Cerebellar cortex (tissue), 1 donor: ENCODE results near the gene ADAMTSL3.
A peak's percentile ranks its signal among the peaks of the same experiment; 100 is the strongest.
"Not testable (repeated sequence)": the region's sequence is repeated elsewhere in the genome, so short reads cannot be mapped to it uniquely, and the experiment has no call there.

Experiments
- DNase-seq: peaks from one replicate; pipeline ENCODE4 v3.0.0-alpha.2; 2015; ENCODE audit warnings: low spot score

ADAMTSL3 gene

DNA sequence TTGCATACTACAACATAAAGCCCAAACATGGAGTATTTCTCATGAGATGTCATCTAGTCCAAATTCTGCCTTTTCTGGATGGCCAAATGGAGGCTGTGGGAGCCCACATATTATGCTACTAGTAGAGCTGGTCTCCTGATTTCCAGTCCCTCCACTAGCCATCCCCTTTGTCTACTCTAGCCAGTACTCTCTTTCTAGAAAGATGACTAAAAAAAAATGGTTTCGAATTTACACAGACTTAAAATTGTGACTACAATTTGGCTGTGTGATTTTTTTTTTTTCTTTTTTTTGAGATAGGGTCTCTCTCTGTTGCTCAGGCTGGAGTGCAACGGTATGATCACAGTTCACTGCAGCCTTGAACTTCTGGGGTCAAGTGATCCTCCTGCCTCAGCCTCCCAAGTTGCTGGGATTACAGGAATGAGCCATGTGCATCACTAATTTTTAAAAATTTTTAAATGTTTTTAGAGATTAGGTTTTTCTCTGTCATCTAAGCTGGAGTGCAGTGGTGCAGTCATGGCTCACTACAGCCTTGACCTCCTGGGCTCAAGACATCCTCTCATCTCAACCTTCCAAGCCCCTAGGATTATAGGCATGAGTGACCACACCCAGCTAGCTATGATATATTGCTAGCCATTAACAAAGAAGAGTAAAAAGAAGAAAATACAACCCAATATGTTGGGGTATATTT is 273.9 kb downstream of the ADAMTSL3 start:
- DNase-seq: no peak

DNA sequence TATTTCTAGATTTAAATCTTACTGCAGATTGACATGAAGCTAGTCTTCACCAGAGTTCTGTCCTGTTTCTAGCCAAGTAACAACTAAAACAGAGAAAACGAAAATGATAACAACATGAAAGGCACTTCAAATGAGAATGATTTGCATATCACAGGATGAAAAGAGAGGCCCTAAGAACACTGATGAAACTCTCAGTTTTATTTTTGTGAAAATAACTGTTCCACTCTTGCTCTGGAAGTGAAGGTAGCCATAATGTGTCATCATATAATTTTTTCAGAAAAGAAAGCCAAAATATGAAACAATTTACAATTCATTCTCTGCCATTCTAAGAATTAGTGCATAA is 274.4 kb downstream of the ADAMTSL3 start:
- no peak for DNase-seq

DNA sequence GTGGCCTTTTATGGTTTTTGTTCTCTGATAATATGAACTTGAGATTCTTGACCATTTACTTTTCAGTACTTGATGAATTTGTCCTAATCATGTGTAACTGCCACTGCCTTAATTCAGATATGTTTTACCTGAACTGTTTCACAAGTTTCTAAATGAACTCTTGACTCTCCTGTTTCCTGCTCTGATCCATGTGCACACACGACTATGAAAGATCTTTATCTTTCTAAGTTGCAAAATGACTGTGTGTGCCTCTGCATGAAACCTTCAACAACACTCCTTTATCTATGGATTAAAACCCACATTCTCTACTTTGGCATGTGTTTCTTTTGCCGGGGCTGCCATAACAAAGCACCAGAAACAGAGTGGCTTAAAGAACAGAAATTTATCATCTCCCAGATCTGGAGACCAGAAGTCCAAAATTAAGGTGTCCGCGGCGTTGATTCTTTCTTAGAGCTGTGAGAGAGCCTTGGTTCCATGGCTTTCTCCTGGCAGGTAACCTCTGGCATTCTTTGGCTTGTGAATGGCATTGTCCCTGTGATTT is 275.0 kb downstream of the ADAMTSL3 start:
- DNase-seq: no peak

DNA sequence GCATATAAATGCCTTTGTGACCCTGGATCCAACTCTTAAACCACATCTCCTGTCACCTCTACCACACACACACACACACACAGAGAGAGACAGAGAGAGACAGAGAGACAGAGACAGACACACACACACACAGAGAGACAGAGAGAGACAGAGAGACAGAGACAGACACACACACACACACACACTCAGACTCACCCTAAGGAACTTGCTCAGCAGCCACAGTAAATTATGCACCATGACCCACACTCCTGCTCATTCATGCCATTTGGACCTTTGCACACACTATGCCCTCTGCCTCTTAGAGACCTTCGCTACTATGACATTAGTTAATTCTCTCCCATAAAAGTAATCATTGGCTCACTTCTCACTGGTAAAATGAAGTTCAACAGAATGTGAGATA is 275.7 kb downstream of the ADAMTSL3 start:
- DNase-seq: no peak

DNA sequence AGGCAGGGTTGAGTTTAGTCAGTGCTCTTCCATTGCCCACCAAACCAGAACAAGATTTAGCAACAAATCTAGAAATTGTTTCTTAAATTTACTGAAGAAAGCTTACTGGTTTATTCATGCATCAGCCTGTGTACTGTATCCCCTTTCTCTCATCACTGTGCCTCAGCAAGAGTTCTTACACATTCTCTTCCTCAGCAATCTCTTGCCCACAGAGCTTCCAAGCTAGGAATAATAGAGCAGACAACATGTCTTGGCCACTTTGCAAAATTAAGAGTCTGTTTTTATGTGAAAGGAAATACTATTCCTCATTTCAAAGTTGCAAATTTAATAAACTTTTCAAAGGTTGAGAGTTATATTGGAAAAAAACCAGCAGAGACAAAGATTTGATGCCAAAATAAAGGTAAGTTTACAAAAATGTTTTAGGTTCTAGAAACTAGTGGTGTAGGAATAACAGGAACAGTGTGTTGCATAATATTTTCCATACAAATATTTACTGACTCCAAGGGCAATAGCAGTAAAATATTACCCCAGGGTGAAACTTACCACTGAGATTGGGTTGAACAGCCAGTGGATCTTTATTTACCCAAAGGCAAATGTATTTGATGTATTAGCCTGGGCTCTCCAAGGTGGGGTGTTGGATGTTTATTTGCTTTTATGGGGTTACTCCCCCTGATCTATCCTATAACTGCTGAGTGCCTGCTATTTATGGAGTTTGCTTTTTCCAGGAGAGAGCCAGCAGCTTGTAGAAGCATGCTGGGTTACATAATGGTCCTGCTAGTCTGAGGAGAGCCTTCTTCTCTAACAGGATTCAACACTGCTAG is 276.7 kb downstream of the ADAMTSL3 start:
- no peak for DNase-seq

DNA sequence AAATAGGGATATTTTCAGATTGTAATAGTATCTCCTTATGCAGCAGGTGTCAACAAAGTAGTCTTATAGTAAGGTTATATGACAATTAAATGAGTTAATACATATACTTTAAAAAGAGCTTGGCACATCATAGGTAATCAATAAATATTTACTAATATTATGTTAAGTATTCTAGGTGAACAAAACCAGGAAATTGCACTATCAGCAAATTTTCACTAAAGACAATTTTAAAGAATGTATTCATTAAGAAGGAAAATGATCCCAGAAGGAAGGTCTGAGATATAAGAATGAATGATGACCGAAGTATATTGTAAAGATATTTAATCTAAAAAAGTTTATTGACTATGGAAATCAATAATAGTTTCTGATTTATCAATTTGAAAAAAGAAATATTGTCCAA is 281.9 kb downstream of the ADAMTSL3 start:
- DNase-seq: no peak

DNA sequence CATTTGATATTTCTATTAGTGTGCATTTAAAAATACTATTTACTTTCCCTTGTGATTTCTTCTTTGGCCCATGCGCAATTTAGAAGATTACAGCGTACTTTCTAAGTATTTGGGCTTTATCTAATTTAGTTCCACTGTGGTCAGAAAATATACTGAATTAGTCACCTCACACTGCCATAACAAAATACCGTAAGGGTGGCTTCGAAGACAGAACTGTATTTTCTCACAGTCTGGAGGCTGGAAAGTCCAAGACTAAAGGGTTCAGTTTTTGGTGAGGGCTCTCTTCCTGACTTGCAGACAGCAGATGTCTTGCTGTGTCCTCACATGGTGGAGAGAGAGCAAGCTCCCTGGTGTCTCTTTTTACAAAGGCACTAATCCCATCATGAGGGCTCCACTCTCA is 286.2 kb downstream of the ADAMTSL3 start:
- no peak for DNase-seq

DNA sequence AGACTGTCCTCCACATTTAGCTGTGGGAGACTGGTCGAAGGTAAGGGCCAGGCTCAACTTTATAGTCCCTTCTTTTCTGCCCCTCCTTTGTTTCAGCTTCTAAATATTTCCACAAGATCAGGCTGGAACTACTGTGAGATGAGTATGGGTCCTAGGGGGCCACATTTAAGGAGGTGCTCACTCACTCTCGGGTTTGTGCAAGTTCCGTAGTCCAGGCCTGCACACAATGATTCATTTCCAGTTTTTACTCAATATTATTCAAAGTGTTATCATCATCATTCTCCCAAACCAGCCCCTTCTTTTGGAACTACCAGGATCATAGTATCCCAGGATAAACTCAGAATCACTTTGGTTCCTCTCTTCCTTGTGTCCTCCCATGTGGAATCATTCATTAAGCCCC is 289.1 kb downstream of the ADAMTSL3 start:
- no peak for DNase-seq

DNA sequence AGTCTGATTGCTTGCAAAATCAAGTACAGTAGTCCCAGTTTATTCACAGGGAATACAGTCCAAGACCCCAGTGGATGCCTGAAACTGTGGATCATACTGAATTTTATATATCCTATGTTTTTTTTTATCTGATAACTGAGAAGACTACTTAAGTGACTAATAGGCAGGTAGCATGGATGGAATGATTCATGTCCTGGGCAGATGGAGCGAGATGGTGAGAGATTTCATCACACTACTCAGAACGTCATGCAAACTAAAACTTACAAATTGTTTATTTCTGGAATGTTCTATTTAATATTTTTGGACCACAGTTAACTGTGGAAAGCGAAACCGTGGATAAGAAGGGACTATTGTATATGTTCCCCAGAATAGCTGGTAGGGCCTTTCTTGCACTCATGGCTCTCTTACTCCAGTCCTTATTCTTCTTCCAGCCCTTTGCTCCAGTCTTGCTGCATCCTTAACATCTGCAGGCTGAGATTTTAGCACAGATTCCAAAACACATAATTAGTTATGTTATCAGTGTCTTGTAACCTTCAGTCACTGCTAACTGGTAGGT is 290.0 kb downstream of the ADAMTSL3 start:
- DNase-seq: no peak

DNA sequence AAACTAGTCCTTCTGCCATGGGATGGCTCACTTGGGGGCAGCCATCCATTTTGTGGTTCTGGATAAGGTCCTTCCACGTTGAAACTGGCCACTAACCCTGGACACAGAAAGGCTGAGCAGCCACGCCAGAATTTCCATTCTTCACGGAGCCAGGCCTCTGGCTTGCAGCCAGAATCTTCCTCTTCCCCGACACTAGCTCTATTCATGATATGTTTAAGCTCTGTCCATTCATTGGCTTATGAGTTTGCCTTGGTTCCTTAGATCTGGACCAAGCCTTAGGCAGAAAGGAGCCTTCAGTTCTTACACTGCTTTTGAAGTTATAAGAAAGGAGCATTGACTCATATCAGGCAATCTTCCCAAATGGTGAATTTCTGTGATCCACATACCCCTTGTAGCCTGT is 293.2 kb downstream of the ADAMTSL3 start:
- DNase-seq: no peak

DNA sequence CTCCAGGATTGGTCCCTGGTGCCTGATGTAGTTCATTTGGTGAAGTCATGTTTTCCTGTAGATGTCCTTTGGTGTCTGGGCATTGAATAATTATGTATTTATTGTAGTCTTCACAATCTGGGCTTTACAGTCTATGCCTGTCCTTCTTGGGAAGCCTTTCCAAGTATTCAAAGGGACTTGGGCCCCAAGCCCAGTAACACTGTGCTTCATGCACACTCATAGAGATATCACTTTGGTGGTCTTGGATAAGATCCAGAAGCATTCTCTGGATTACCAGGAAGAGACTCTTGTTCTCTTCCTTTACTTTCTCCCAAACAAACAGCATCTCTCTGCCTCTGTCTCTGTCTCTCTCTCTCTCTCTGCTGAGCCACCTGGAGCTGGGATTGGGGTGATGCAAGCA is 300.6 kb downstream of the ADAMTSL3 start:
- no peak for DNase-seq

DNA sequence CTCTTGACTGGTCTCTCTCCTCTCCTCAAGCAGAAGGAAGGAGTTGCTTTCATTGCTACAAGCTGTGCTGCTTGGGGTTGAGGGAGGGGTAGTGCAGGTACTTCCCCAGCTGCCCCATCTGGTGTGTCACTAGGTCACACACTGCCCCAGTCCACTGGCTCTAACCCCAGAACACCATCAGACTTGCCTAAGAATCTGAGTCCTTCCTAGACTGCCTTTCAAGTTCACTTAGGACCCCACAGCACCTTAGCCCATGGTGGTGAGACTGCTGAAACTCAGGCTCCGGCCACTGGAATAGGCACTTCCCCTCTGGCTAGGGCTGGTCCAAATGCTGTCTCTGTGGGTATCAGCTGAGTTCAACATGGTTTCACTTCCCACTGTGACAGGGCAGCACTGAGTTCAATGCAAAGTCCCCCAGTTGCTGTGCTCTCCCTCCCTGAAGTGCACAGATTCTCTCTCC is 301.9 kb downstream of the ADAMTSL3 start:
- no peak for DNase-seq

DNA sequence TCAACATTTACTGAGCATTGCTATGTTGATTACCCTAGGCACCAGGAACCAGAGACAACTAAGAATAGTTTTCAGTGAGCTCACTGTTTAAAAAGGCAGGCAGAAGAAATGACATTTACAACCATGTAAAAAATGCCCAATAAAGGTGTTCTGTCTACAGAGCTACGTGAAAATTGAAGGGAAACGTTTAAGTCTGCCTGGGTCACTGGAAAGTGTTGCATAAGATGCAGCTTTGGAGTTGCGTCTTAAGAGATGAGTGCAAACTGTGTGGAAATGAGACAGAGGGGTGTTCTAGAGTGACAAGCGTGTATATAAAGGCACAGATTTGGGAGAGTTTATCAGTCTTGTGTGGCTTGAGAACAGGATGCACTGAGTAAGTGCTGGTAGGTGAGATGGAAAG is 303.0 kb downstream of the ADAMTSL3 start:
- DNase-seq: no peak

DNA sequence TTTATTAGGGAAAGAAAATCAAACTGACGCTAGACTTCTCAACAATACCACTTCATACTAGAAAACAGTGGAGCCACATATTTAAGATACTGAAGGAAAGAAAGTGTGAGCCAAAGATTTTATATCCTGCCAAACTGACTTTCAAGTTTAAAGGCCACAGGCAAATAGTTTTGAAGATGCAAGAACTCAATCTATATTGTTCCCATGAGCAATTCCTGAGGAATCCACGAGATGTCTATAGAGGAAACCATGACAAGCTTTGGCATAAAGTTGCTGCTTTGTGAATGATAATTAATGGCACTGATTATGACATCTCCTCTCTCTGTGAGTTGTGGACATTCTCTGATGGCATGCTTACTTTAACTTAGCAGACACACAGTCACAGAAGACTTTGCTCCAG is 305.6 kb downstream of the ADAMTSL3 start:
- DNase-seq: no peak

DNA sequence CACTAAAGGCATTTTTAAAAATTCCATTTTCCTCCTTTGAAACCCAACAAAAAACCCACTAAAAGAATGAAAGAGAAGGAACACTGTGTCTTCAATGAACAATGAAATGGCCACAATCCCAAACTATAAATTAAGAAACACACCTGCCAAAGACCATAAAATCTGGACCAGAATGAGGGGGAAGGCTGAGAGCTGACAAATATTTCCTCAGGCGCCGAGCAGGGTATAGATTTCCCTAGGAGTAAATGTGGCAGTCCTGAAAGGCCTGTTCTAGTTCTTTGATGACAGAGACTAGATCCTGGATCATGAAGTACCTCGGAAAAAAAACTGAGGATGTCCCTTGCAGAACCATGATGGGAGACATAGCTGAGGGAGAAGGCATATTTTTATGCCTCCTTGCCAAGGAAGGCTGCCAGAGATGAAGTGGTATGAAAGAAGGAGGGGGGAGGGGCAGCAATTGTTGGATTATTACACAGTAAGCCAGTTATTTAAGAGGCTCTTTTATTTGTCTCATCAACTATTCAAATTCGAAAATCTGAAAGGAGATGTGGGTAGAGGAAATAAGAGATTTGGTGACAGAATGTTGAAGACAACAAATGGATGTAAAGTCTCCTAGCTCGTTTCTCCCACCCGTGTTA is 306.4 kb downstream of the ADAMTSL3 start:
- no peak for DNase-seq

DNA sequence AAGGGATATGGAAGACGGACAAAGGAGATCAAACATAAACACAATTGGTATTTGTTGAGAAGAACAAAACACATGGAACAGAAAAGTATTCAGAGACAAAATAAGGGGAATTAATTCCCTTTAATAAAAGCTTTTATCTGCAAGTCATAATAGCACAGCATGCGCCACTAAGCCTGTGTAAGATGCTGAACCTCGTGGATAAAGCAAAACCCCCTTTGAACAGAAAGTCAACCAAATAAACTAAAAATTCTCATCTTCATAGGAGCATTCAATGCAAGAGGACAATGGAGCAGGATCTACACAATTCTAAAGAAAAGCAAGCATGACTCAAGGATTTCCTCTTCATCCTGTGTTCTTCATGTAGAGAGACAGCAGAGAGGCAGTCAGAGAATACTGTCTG is 307.4 kb downstream of the ADAMTSL3 start:
- no peak for DNase-seq

DNA sequence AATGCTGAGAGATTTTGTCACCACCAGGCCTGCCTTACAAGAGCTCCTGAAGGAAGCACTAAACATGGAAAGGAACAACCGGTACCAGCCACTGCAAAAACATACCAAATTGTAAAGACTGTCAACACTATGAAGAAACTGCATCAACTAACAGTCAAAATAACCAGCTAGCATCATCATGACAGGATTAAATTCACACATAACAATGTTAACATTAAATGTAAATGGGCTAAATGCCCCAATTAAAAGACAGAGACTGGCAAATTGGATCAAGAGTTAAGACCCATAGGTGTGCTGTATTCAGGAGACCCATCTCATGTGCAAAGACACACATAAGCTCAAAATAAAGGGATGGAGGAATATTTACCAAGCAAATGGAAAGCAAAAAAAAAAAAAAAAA is 311.0 kb downstream of the ADAMTSL3 start:
- DNase-seq: not testable (repeated sequence)

DNA sequence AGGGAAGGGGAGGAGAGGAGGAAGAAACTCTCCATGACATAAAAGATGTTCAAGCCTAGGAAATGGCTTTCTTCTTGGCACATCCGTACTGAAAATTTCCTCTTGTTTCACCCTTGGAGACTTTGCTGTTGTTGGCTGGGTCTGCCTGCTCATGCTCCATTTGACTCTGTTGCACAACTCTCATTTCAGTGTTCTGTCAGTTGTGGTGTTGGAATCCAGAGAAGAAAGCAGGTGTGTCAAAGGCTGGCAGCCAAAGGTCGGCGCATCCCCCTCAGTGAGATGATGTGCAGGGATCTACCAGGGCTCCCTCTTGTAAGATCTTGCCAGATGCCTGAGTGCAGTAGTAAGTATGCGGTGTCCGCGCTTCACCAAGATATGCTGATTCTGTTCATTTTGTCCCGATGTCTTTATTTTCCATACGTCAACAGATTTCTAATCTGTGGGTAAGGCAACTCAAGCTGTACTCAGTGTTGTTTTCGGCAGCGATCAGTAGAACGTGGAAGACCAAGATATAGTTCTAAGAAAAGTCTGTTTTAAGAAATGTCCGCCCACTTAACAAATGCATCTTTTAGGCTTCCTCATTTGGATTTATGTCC is 316.5 kb downstream of the ADAMTSL3 start:
- DNase-seq: no peak

DNA sequence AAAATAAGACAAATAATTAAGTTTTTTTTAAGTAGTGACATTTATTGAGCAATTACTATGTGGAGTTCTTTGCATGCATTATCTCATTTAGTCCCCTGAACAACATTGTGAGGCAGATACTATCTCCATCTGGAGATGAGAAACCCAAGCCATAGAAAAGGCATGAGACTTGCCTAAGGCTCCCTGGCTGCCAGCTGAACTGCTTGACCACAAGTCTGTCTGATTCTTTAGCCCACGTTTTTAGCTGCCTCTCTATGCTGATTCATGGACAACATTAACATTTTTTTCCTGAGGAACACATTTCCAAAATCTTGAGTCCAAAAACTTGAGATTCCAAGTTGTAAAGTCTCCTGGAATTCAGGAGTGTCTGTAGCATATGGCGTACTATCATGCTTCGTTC is 318.1 kb downstream of the ADAMTSL3 start:
- no peak for DNase-seq

DNA sequence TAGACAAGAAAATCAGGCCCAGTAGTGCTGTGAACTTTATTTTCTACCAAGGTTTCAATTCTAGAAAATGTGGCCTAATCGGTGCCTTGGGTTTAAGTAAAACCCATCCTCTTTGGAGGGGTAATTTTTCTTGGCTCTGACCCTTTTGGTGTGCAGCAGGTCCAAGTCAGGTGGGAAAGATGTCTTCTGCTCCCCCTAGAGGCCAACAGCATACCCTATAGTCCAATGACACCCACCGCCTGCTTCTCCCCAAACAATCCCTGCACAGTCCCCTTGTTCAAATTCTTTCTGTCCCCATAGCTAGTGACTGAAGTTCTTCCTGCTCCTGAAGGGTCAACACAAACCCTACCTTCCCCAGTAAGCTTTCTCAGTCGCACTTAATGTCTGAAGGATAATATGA is 319.9 kb downstream of the ADAMTSL3 start:
- no peak for DNase-seq

DNA sequence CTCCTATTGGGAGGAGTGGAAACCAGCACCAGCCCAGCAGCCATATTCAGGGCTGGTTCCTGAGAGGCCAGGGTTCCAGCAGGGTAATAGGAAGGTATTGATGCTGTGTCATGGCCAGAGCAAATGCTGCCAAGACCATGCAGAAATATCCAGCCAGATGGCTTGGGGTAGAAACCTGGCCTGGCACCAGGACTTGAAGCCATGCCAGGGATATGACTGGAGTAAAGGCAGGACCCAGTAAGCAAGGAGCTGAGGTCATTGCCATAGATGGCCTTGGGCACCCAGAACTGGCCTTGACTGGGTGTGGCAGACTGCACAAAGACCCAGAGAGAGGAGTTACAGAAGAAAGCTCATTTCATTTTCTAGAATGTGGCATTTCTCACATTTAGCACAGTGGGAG is 324.1 kb downstream of the ADAMTSL3 start:
- peak; percentile 72 for DNase-seq

DNA sequence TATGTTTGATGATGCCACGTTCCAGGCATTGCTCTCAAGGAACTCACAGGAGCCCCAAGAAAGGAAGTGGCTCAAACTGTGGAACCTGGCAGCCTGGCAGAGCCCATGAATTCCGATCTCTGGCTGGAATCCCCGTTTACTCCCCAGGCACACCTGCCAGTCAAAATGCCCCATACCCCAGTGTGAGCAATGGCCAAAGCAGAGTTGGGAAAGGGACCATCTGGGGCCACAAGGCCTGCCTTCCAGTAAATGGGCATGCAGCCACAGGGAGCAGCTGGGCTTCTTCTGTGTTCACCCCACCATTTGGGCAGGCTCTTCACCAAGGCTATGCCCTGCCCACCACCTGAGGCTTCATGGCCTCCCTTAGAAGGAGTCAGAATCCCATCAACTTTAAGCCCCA is 324.7 kb downstream of the ADAMTSL3 start:
- DNase-seq: peak; percentile 47
